Psoas muscle (tissue), 8 donors: ENCODE measurements around the gene PRKCH. TPM values are rescaled to one million over a fixed set of nuclear protein-coding genes. Genes with fewer than 3 reads are reported as not detected.

ENCODE experiments used
- ATAC-seq, 4 donors: fragments of 200-7000 bp; cut with Tn5 transposase; one replicate each; pipeline ENCODE4 v1.9.1; 2020; ENCODE audit warnings: moderate library complexity in 3 of 4, mild to moderate bottlenecking in 2 of 4
- DNase-seq, 2 donors: peaks; one replicate each; pipeline ENCODE4 v3.0.0-alpha.2; 2020
- H3K27ac ChIP-seq: fragments of 200-600 bp; one replicate; pipeline ENCODE4 v1.8.0; 2022
- H3K27me3 ChIP-seq, 3 donors: fragments of 200-600 bp in 1 of 3; one replicate each; pipeline versions ENCODE4 v1.6.1 to v1.8.0; 2013 to 2022; ENCODE audit warnings: low read length in 2 of 3, mild to moderate bottlenecking in 2 of 3, moderate library complexity in 1 of 3; ENCODE audit not compliant: insufficient read depth in 3 of 3
- H3K36me3 ChIP-seq, 2 donors: fragments of 200-600 bp in 1 of 2; one replicate each; pipeline versions ENCODE4 v1.6.1 to v1.8.0; 2013 to 2022; ENCODE audit warnings: low read depth in 1 of 2, mild to moderate bottlenecking in 1 of 2, moderate library complexity in 1 of 2; ENCODE audit not compliant: insufficient read depth in 1 of 2
- H3K4me1 ChIP-seq: fragments of 200-600 bp; one replicate; pipeline ENCODE4 v1.8.0; 2022
- H3K4me3 ChIP-seq: fragments of 200-600 bp; one replicate; pipeline ENCODE4 v1.8.0; 2022; ENCODE audit warnings: mild to moderate bottlenecking
- H3K9me3 ChIP-seq: fragments of 200-600 bp; one replicate; pipeline ENCODE4 v1.8.0; 2022
- WGBS, 3 donors: extraction: QIAGEN DNeasy Blood & Tissue Kit; methylation state at CpG; one replicate each; pipeline versions ENCODE4 v1.1.6 to v1.1.7; 2013; 5-methylcytosine and 5-hydroxymethylcytosine counted together
- intact Hi-C, 2 donors: fragments of 100-400 bp; cut with DNase I; formaldehyde crosslinking; loops; one replicate each; pipeline versions ENCODE4 v1.11.0 to v1.14.2; 2022
- polyA plus RNA-seq, 3 donors: library from polyadenylated mRNA; stranded (reverse); fragments of 200-250 nt; gene quantifications; one replicate each; pipeline ENCODE4 v1.2.3, GENCODE V29; 2013
- total RNA-seq, 4 donors: library from RNA; stranded (reverse); fragmentation: NEBNext Ultra II Directional in 2 of 4; extraction: Animal tissue kit (Norgen Biotek cat#: 25700) in 2 of 4; gene quantifications; one replicate each; pipeline versions ENCODE4 v1.2.1 to v1.2.4, GENCODE V29; 2021 to 2023
- TF ChIP-seq, protein P1 (sequence below): fragments of 200-600 bp; IDR thresholded peaks from one replicate; pipeline ENCODE4 v1.8.0; 2022; ENCODE audit warnings: antibody characterized with exemption
- donor health status: healthy with polysubstance abuse.
- donor health status: DM: no; HTN: no; CAD: no; lungs with moderate emphysema.
- donor health status: Bipolar disorder and iron deficiency.
- donor health status: healthy.
- donor health status: DM: yes; HTN: yes; CAD: no.
- donor health status: DM: no; HTN: no; CAD: no.
- donor health status: DM: no; HTN: no; CAD: no.
- donor health status: DM: yes; HTN: yes; CAD: no.

PRKCH gene
- total and polyA plus RNA-seq, 7 donors = 5.9 to 17.9 (median 11.1) TPM

DNA sequence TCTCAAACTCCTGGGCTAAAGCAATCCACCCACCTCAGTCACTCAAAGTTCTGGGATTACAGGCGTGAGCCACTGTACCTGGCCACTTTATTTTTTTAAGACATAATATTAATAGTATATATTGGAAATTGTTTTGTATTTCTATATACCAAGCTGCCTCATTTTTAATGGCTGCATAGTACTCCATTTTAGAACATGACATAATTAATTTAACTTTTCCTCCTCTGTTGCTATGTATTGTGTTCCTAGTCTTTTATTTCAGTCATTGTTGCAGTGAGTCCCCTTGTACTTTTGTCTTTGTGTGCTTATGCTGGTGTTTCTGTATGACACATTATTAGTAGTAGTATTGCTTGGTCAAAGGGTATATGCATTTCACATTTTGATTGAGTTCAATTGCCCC lies 138.7 kb downstream of the PRKCH start:
- no peak overlapping the region for H3K4me3 ChIP-seq
- WGBS, 3 donors = 97 to 100% (median 100%) methylated on average over 1 of the region's 1 CpG
- intact Hi-C loops = loop anchor here (5.0 to 10.0 kb wide), 4 partner anchors 163 to 667 kb away; no protein-coding TSS in a partner anchor
- ATAC-seq (no peak), DNase-seq (no peak)
- H3K4me1 ChIP-seq = no peaks in the 10 kb centered on the region
- TF ChIP-seq, protein P1, sequence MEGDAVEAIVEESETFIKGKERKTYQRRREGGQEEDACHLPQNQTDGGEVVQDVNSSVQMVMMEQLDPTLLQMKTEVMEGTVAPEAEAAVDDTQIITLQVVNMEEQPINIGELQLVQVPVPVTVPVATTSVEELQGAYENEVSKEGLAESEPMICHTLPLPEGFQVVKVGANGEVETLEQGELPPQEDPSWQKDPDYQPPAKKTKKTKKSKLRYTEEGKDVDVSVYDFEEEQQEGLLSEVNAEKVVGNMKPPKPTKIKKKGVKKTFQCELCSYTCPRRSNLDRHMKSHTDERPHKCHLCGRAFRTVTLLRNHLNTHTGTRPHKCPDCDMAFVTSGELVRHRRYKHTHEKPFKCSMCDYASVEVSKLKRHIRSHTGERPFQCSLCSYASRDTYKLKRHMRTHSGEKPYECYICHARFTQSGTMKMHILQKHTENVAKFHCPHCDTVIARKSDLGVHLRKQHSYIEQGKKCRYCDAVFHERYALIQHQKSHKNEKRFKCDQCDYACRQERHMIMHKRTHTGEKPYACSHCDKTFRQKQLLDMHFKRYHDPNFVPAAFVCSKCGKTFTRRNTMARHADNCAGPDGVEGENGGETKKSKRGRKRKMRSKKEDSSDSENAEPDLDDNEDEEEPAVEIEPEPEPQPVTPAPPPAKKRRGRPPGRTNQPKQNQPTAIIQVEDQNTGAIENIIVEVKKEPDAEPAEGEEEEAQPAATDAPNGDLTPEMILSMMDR = no peak
- no peaks in the 10 kb centered on the region for H3K9me3 ChIP-seq
- no peaks in the 10 kb centered on the region for H3K27me3 ChIP-seq
- H3K36me3 ChIP-seq = peaks cover 0 to 21% of the 10 kb centered on the region in 2 donors
- no peak overlapping the region for H3K27ac ChIP-seq

DNA sequence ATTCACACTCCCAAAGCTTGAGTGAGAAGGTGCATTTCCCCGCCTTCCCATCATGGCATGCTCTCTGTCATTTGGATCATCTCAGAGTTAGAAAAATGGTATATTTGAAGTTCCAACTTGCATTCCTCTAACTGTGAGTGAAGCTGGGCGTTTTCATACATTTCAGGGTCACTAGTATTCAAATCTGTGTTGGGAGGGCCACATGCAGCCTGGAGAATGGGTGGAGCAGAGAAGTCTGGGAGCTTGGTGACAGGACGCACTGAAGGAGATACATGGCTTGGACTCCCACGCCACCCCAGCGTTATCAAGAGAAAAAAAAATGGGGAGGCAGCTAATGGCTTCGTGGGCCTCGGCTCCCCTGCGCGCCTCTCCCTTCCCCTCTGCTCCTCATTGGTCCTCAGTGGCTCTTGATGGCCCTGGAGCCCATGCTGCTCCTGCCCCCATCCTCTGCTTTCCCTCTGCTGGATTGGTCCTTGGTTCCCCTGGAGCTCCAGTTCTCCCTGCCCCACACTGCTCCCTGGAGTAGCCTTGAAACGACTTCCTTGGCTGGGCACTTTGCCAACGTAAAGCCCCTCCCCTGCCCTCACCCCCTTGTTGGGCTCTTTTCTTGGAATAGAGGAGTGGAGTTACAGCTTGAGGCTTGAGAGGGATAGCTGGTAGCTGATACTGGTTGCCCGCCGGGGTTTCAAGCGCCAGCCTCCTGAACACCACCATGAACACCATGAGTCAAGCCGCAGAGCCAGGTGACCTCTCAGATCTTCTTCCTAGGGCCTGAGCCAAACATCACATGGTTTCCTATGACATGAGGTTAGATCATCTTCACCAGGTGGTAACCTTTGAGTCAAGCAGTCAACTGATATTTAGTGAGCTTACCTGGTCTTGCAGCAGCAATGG lies 139.6 kb downstream of the PRKCH start:
- H3K36me3 ChIP-seq = peaks cover 0 to 21% of the 10 kb centered on the region in 2 donors
- H3K4me3 ChIP-seq = no peak overlapping the region
- no peaks in the 10 kb centered on the region for H3K27me3 ChIP-seq
- DNase-seq = no peak
- WGBS, 3 donors = 71 to 72% (median 71%) methylated on average over 15 of the region's 15 CpGs
- TF ChIP-seq, protein P1 = no peak
- H3K4me1 ChIP-seq = no peaks in the 10 kb centered on the region
- no peaks in the 10 kb centered on the region for H3K9me3 ChIP-seq
- intact Hi-C loops = loop anchor here (1.0 to 10.0 kb wide), 5 partner anchors 164 to 666 kb away; no protein-coding TSS in a partner anchor
- peak; percentile 56 to 70 (median 60) for ATAC-seq
- no peak overlapping the region for H3K27ac ChIP-seq

DNA sequence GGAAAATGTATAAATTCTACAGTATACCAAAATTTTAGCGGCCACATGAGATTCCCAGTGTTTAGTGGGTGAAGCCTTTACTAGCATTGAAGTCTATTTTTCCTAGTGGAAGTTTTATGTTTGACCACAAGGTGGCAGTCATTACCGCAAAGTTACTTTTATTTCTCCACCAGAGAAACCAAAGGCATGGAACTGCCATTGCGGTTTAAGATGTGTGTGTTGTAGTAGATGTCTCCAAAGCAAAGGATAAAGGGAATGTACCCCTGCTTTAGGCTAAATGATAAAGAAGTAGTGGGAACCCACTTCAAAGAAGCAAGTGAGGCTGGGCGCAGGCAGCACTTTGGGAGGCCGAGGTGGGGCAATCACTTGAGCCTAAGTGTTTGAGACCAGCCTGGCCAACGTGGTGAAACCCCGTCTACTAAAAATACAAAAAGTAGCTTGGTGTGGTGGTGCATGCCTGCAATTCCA lies 140.5 kb downstream of the PRKCH start:
- Histone ChIP-seq H3K9me3 (no peaks in the 10 kb centered on the region), H3K4me3 (no peak overlapping the region), H3K27ac (no peak overlapping the region), H3K4me1 (no peaks in the 10 kb centered on the region), H3K27me3 (no peaks in the 10 kb centered on the region), H3K36me3 (peaks cover 0 to 21% of the 10 kb centered on the region in 2 donors)
- 46 to 51% (median 51%) methylated on average over 7 of the region's 7 CpGs for WGBS, 3 donors
- peak; percentile 63 to 82 (median 72) for ATAC-seq
- no peak for DNase-seq
- intact Hi-C loops = loop anchor here (1.0 to 10.0 kb wide), 5 partner anchors 165 to 665 kb away; no protein-coding TSS in a partner anchor
- TF ChIP-seq, protein P1 = peak; percentile 89

DNA sequence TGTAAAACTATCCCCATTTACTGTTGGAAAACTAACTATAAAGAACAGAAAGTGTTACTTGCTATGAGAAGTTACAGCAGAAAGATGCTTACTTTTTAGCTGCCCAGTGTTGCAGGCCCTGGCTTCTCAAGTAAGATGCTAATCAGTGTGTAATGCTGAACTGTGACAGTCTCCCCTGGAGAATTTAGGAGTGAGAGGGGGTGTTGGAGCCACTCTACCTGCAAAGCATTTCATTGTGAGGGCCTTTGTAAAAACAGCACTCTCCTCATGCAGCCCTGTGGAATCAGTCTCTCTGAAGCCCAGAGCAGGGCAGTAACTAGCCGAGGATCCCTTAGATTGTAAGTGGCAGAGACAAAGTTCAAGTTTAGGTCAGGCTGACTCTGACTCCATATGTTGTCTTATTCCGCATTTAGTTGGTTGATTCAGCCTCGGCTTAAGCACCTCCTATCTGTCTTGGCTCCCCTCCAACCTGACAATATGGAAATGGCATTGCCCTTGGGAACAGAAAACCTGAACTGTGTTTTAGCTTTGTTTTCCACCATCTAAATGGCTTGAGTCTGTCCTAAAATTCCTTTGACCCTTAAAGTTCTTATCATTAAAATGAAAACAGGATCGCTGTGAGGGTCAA lies 141.3 kb downstream of the PRKCH start:
- no peak overlapping the region for H3K27ac ChIP-seq

More for the DNA sequence above, 141.3 kb downstream of the PRKCH start:
- intact Hi-C loops = loop anchor here (5.0 to 10.0 kb wide), 4 partner anchors 165 to 665 kb away; no protein-coding TSS in a partner anchor
- no peak for DNase-seq
- Histone ChIP-seq H3K4me1 (no peaks in the 10 kb centered on the region), H3K4me3 (no peak overlapping the region), H3K36me3 (peaks cover 0 to 15% of the 10 kb centered on the region in 2 donors), H3K9me3 (no peaks in the 10 kb centered on the region), H3K27me3 (no peaks in the 10 kb centered on the region)
- WGBS, 3 donors = 55 to 74% (median 73%) methylated on average over 4 of the region's 4 CpGs
- ATAC-seq = no peak
- TF ChIP-seq, protein P1 = no peak
